GM21515 (cell line): ENCODE results near the gene WASF3.

Experiments
- ATAC-seq: cut with Tn5 transposase; IDR thresholded peaks from one replicate; pipeline ENCODE4 v1.9.1; 2021; ENCODE audit not compliant: unreplicated experiment

The WASF3 gene

DNA sequence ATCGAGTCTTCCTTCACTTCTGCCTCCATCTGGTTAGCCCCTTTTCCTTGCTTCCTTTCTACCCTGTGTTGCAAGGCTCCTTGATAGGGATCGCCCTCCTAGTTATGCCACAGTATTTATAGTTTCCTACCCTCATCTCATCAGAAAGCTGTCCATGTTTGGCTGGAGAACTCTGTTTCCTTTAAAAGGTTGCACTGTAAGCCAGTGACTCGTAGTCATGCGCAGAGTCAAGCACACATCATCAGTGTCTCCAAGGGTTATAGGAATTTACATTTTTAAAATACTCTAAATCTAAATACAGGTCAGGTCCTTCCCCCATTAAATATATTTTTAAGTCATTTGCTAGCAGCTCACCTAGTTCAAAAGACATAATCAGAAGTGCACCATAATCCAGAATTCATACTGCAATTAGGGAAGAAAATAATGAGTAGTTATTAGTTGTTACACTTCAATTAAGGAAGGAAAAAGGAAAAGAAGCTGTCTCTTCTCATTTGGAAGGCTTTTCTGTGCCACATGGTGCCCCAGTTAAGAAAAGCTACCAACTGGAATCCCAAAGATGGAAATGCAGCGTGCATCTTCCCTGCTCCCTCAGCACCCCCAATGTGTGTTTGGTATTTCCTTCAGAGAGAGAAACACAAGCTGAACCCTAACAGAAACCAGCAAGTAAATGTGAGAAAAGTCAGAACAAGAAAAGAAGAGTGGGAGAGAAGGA, 122.1 kb downstream of the WASF3 start:
- ATAC-seq, result no peak

DNA sequence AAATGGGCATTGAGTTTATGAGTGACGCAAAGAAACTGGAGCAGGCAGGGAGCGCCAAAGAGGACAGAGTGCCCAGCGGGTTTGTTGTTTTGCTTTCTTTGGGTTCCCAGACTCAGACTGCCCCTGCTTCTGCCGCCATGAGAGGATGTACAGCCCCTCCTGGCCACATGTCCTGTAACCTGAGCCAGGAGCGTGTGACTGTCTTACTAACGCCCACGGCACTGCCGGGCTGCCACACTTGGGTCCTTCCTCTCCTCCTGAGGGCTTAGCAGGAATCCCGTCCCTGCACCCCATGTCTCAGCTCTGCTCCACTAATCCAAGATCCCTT, 122.6 kb downstream of the WASF3 start:
- no peak for ATAC-seq

DNA sequence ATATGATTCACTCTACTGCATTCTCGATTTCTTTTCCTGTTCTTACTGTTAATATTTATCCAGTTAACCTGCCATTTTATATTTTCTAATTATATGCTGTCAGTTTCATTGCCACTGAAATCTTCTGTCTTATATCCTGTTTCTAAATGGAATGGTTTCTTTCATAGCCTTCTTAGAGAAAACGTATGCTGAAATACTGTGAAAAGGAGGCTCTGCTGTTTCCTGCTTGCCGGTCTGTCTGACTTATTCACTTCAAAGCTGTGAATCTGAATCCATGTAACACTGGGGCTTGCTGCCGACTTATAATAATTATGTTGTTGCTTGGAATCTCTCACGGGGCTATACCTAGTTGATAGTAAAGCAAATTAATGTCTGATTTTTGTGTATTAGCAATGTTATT, 123.1 kb downstream of the WASF3 start:
- no peak for ATAC-seq

GRCh38 chr13:26681036-26681435, 123.6 kb downstream of the WASF3 start:
- ATAC-seq, result no peak

- ATAC-seq, result no peak
These were observed 125.1 kb downstream of the WASF3 start for GRCh38 chr13:26682606-26683005.

- no peak for ATAC-seq
These were observed 128.1 kb downstream of the WASF3 start for GRCh38 chr13:26685606-26686005.

DNA sequence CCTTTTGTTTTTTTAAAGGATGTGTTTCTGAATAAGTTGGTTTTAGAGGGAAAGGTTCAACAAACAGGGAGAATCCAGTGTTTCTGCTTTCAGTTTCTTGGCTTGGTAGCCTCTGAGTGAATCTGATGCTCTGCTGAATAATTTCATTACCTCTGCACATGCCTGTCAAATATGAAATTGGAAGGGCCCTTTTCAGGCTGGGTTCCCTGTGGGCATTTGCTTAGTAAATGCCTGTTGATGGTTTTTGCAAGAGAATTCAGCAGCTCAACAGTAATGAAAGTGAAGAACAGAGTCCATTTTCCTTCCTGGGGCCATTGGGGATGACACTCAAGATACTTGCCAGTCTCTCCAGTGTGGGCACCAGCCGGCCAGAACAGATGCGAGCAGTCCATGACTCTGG, 128.8 kb downstream of the WASF3 start:
- ATAC-seq, result no peak

- ATAC-seq, result no peak
These were observed 130.8 kb downstream of the WASF3 start for GRCh38 chr13:26688286-26688685.

GRCh38 chr13:26688980-26689379, 131.5 kb downstream of the WASF3 start:
- ATAC-seq, result no peak

DNA sequence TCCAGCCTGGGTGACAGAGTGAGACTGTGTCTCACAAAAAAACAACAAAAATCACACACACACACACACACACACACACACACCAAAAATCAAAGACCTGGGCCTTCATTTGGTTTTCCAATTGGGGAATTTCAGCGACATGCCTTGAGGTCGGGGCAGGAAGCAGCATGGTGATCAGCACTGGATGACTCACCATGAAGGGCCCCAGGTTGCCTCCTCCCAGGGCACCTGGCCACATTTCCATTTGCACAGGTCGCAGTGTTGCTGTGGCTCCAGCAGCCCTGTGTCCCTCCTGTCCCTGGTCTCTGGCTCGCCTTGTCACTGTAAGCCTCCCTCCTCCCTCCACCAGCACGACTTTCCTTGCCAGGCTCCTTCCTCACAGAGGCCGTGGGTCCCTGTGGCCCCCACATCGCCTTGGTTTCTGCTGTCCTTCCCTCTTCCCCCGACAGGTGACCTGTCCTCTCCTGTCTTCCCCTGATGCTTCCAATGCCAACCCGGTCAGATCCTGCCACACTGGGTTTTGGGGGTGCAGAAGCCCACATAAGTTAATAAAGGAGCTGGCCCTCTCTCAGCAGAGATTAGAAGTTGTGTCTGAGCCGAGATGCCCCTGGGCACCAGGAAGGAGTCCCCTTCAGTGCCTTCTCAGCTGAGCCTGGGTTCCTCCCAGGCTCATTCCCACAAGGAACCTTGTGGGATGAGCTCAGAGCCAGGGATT, 136.4 kb downstream of the WASF3 start:
- no peak for ATAC-seq

- no peak for ATAC-seq
These were observed 137.3 kb downstream of the WASF3 start for GRCh38 chr13:26694609-26695359.

- ATAC-seq, result no peak
These were observed 137.8 kb downstream of the WASF3 start for GRCh38 chr13:26695360-26695705.

GRCh38 chr13:26695891-26696311, 138.4 kb downstream of the WASF3 start:
- no peak for ATAC-seq

GRCh38 chr13:26697069-26697955, 139.8 kb downstream of the WASF3 start:
- ATAC-seq, result no peak

DNA sequence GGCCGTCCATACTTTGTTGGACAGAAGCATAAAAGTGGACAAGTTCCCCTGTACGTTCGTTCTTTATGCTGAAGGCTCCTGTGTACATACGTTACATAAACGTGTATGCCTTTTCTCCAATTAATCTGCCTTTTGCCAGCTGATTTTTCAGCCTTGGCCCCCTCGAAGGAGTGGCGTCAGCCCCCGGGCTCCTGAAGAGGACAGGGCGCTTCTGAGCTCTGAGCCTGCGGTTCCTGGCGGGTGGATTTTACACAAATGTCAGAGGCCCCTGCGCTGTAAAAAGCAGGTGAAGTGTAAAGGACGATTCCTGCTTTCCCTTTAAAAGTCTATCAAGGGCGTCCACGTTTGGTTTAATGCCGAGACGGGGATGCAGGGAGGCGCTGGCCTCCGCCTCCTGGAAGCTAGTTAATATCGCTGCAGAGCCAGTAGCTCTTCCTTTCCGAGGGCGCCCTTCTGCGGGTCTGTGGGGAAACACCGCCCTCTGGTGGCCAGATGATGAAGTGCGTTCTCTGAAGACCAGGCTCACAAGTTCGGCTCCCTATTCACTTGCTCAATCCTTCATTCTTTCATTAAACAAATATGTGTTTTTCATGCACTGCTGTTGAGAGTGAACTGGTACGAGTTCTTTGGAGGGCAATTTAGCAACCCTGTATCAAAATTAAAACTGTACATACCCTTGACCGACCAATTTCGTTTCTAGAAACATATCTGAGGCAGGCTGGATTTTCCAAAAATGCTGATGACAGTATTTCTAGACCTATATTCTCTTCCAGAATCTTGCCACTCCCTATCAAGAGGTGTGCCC, 141.1 kb downstream of the WASF3 start:
- ATAC-seq, result no peak

DNA sequence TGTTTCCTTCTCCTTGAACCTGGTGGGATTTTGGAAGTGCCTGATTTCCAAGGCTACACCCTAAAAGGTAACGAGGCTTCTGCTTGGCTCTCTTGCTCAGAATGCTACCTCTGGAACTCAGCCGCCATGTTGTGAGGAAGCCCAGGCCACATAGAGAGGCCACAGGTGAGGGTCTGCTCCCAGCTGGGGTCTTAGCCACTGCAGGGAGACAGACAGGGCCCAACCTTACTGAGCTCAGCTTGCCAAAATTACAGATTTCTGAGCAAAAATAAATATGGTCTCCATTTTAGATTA, 141.7 kb downstream of the WASF3 start:
- ATAC-seq, result no peak

DNA sequence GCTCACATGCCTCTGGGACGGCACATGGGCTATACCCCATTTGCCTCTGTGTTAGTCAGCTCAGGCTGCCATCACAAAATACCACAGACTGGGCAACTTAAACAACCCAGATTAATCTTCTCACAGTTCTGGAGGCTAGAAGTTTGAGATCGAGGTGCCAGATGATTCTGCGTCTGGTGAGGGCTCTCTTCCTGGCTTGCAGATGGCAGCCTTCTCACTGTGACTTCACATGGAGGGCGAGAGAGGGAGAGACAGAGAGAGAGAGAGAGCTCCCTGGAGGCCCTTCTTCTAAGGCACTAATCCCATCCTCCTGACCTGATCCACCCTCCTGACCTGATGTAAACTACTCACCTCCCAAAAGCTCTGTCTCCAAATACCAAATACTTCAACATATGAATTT, 148.1 kb downstream of the WASF3 start:
- no peak for ATAC-seq

- no peak for ATAC-seq
These were observed 148.9 kb downstream of the WASF3 start for GRCh38 chr13:26706381-26706780.

DNA sequence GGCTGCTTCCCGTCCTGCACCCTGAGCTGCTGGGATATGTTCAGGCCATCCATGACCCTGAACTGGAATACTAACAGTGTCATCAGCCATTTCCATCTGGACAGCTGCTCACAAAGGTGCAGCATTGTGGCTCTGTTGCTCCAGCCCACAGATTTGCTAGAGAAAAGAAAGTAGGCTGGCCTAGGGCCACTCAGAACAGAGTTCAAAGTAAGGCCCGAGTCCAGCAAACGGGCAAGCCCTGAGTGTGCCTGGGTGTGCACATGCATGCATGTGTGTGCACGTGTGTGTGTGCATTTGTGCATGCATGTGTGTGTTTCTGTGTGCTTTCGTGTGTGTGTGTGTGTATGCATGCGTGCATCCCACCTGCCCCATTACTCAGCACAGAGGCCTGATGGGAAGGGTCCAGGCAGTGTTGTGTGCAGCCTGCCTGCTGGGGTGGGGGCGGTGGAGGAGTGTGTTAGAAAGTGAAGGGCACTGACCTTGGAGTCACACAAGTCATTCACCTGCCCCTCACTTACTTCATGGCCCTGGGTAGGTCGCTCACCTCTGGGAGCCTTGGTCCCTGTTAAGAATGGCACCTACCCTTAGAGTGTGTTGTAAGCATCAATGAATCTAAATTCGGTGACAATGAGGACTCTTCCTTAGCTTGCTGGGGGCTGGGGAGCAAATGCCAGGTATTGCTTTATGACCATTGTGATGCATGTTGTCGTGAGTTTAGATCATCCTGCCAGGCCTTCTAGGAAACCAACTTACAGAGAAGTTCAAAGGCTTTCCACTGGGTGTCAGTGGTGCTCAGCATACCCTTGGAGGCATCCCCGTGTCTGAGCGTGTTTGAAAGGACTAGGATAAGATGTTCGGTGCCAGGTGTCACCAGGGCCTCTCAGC, 149.9 kb downstream of the WASF3 start:
- no peak for ATAC-seq

GRCh38 chr13:26708007-26708297, 150.5 kb downstream of the WASF3 start:
- ATAC-seq, result no peak
